ENCODE data around the gene RAB6A.
"Not testable (repeated sequence)": the region's sequence is repeated elsewhere in the genome, so short reads cannot be mapped to it uniquely, and the experiment has no call there.

RAB6A gene

GRCh38 chr11:73747762-73748161 lies 13.1 kb downstream of the RAB6A start:
- Histone ChIP-seq H3K9me3 (ENCODE audit: severe bottlenecking) (no peaks in the 10 kb centered on the region), H3K4me3 (ENCODE audit: low read depth, low read length) (no peak overlapping the region), H3K36me3 (no peaks in the 10 kb centered on the region), H3K27ac (no peak overlapping the region), H3K27me3 (ENCODE audit: insufficient read depth, low read depth, severe bottlenecking) (no peaks in the 10 kb centered on the region)
- no peak for TF ChIP-seq CTCF (IDR thresholded peaks at IDR 0.05; ENCODE audit: low read depth, low read length)
- DNase-seq, result no peak

GRCh38 chr11:73746701-73747100 lies 14.2 kb downstream of the RAB6A start:
- Histone ChIP-seq H3K36me3 (no peaks in the 10 kb centered on the region), H3K9me3 (ENCODE audit: severe bottlenecking) (no peaks in the 10 kb centered on the region), H3K4me3 (ENCODE audit: low read depth, low read length) (no peak overlapping the region), H3K27me3 (ENCODE audit: insufficient read depth, low read depth, severe bottlenecking) (no peaks in the 10 kb centered on the region), H3K27ac (no peak overlapping the region)
- no peak for DNase-seq
- no peak for TF ChIP-seq CTCF (IDR thresholded peaks at IDR 0.05; ENCODE audit: low read depth, low read length)

GRCh38 chr11:73743045-73743444 lies 17.8 kb downstream of the RAB6A start:
- DNase-seq, result no peak
- Histone ChIP-seq H3K4me3 (ENCODE audit: low read depth, low read length) (no peak overlapping the region), H3K27ac (no peak overlapping the region), H3K36me3 (no peaks in the 10 kb centered on the region), H3K9me3 (ENCODE audit: severe bottlenecking) (no peaks in the 10 kb centered on the region), H3K27me3 (ENCODE audit: insufficient read depth, low read depth, severe bottlenecking) (no peaks in the 10 kb centered on the region)
- TF ChIP-seq CTCF (IDR thresholded peaks at IDR 0.05; ENCODE audit: low read depth, low read length), result no peak

GRCh38 chr11:73735959-73736358 lies 24.9 kb downstream of the RAB6A start:
- H3K4me3 ChIP-seq (ENCODE audit: low read depth, low read length); H3K27me3 ChIP-seq (ENCODE audit: insufficient read depth, low read depth, severe bottlenecking); H3K27ac ChIP-seq; DNase-seq; H3K9me3 ChIP-seq (ENCODE audit: severe bottlenecking); H3K36me3 ChIP-seq: not testable (repeated sequence)

- peaks cover 5% of the 10 kb centered on the region; the same call in 1 of the 2 replicates for H3K36me3 ChIP-seq
- H3K27me3 ChIP-seq (ENCODE audit: insufficient read depth, low read depth, severe bottlenecking), result no peaks in the 10 kb centered on the region
- H3K9me3 ChIP-seq (ENCODE audit: severe bottlenecking), result no peaks in the 10 kb centered on the region
- H3K4me3 ChIP-seq (ENCODE audit: low read depth, low read length), result no peak overlapping the region
- H3K27ac ChIP-seq, result no peak overlapping the region
- no peak for DNase-seq
- no peak for TF ChIP-seq CTCF (IDR thresholded peaks at IDR 0.05; ENCODE audit: low read depth, low read length)
Measured at GRCh38 chr11:73734993-73735392, 25.9 kb downstream of the RAB6A start.

- DNase-seq; H3K27ac ChIP-seq; H3K9me3 ChIP-seq (ENCODE audit: severe bottlenecking); H3K36me3 ChIP-seq; H3K27me3 ChIP-seq (ENCODE audit: insufficient read depth, low read depth, severe bottlenecking); H3K4me3 ChIP-seq (ENCODE audit: low read depth, low read length): not testable (repeated sequence)
Measured at GRCh38 chr11:73734011-73734410, 26.9 kb downstream of the RAB6A start.

- H3K27me3 ChIP-seq (ENCODE audit: insufficient read depth, low read depth, severe bottlenecking); DNase-seq; H3K9me3 ChIP-seq (ENCODE audit: severe bottlenecking); H3K4me3 ChIP-seq (ENCODE audit: low read depth, low read length); H3K27ac ChIP-seq; H3K36me3 ChIP-seq: not testable (repeated sequence)
Measured at GRCh38 chr11:73732936-73733335, 27.9 kb downstream of the RAB6A start.

Data from WERI-Rb-1 (cell line).